Activated T-helper 9 cell treated with anti-CD3 and anti-CD28 coated beads, Interleukin-2, amount 50 U/mL, for 16 hours (primary cell): ENCODE data around the gene HERC3.

Experiments
- DNase-seq: peaks from one replicate; pipeline ENCODE4 v3.0.0-alpha.2; 2020; ENCODE audit warnings: low read depth

HERC3 gene

DNA sequence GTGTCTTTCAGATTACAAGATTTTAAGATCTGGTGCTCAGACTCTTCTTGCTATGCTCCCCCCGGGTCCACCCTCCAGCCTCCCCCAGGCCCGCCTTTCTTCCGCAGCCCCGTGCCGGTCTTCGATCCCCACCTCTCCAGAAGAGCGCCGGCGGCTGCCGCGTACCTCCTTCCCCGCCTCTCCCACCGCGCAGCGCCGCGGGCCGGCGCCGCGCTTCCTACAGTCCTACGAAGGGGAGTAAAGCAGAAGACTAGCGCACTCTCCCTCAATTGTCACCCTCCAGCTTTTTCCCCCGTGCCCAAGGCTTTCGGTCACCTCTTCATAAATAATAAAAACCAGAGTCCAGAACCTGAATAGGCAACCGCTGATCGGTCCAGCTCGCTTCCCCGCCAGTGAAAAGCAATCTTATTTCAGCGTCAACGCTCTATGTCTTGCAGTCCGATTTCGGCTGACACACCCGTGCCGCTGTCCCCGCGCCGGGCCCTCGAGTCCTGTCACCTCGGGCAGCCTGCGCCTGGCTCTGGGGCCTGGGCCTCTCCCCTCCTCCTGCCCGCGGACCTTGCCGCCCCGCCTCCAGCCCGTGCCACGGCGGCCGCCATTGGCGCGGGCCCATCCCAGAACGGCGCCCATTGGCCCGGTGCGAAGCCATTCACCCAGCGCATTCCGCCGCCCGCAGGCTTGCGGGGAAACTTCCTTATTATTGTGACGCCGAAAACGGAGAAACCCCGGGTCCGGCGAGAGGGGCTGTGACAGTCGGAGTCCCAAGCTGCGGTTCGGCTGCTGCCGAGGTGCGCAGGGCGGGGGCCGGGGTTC lies at the start of gene HERC3:
Gene HERC3 (plus strand): TSS at position 694 of the 813 bp plus-strand sequence. CDS start 13,344 bp downstream, outside the sequence.
- peak; percentile 86 for DNase-seq

DNA sequence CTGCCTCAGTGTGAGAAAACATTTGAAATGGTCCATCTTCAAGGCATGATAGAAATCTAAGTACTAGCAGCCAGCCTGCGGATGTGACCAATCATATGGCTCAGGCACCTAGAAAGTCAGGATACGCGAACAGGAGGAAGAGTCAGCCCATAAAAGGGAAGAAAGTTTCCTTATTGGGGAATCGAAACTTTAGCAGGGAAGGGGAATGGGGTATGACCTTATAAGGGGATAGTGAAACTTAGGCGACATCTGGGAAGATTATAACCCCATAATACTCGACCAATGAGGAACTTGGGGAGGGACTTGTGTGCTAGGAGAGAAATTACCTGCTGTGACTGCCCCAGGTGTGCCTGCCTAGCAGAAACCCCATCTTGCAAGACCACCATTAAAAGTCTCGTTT lies 42.5 kb upstream of the HERC3 start:
- DNase-seq: no peak

DNA sequence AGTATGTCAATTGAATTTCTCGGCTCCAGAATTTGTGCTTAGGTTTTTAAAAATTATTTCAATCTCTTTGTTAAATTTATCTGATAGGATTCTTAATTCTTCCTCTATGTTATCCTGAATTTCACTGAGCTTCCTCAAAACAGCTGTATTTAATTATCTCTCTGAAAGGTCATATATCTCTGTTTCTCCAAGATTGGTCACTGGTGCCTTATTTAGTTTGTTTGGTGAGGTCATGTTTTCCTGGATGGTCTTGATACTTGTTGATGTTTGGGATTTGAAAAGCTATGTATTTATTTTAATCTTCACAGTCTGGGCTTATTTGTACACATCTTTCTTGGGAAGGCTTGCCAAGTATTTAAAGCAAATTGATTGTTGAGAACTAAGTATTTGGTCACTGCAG lies 24.7 kb upstream of the HERC3 start:
- DNase-seq: no peak

DNA sequence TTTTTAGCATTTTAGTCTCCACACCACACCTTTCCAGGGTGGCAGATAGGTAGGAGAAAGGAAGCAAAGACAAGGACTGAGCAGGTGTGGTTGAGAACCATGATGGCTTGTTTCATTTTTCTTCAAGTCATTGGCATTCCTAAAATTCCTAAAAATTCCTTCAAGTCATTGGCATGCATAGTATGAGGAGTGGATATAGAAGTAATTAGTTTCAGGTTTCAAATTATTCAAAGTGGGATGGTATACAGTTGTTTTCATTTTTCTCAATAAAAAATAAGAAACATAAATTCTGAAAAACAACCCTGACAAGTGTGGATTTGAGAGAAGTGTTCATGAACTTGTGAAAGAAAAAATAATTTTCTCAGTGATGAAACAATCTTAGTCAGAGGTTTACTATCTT lies 22.3 kb upstream of the HERC3 start:
- no peak for DNase-seq

DNA sequence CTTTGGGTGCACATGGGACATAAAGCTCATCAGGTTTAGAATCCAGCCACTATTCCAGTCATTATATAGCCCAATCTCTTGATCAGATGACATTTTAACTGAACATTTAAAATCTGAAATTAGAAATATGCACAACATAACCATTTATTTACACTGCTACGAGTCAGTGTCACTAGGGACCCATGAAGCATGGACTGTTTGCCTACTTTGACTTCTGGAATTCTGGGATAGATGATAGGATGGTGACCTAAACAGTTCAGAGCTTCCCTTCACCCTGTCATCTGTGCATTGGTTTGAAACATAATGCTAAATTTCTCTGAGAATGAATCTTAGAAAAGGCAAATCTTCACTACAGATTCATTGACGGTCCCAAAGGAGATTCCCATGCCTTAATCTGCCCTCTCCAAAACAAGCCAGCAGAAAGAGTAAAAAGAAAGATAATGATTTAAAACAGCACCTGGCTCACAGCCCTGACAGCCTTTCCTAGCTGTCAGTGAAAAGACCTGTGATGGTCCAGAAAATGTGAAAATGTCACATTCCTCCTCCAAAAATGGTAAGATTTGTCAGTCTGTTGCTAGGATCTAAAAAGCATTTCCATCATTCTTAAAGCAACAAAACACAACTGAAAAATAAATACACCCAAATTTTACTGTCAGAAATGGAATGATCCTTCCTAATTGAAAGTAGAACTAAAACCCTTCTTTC lies 18.9 kb upstream of the HERC3 start:
- DNase-seq: no peak

DNA sequence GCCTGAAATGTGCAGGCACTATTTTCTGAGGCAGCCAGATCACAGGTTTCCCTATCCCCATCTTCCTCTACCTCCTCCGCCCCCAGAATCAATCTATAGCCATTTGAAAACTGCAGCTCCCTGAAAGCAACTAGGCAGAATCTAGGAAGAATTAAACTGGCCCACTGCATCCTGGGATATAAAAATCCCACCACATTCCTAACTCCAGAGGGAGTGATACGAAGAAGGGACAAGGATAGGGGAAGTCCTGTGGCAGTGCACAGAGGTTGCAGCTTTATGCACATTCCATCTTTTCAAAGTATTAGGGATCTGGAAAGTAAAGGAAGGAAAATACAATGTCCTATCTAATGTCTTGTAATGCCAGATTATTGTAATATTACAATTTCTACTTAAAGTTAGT lies 18.3 kb upstream of the HERC3 start:
- no peak for DNase-seq

DNA sequence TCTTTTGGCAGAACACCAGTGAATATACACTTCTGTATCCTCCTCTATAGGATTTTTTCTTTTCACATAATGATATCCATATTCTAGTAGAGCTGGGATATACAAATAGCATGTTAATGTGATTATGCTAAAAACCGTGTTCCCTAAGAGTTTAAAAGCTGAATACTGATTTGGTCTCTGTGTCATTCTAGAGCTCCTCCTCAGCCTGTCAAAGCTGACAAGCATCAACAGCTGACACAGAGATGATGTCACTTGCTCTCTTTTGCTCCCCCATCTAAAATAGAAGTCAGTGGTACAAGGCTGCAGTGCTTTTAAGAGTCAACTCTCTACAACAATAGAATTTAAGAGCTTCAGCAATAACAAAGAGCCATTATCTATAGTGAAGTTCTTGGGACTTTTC lies 17.1 kb upstream of the HERC3 start:
- no peak for DNase-seq

DNA sequence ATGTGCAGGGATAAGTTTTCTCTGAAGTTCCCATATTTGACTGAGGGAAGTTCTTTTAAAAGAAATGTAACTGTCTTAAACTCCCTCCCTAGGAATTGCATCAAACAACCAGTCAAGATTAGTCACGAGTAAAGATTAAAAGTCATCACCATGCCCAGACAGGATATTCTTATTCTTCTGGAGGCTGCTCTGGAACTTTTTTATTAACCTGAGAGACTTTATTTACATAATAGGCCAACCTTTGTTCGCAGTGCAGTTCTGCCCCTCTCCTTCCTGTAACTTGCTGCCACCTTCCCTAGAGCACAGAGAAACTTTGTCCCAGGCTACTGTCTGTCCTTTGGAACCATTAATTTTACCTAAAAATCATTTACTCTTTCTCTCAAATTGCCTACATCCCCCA lies 9.8 kb upstream of the HERC3 start:
- DNase-seq: no peak

DNA sequence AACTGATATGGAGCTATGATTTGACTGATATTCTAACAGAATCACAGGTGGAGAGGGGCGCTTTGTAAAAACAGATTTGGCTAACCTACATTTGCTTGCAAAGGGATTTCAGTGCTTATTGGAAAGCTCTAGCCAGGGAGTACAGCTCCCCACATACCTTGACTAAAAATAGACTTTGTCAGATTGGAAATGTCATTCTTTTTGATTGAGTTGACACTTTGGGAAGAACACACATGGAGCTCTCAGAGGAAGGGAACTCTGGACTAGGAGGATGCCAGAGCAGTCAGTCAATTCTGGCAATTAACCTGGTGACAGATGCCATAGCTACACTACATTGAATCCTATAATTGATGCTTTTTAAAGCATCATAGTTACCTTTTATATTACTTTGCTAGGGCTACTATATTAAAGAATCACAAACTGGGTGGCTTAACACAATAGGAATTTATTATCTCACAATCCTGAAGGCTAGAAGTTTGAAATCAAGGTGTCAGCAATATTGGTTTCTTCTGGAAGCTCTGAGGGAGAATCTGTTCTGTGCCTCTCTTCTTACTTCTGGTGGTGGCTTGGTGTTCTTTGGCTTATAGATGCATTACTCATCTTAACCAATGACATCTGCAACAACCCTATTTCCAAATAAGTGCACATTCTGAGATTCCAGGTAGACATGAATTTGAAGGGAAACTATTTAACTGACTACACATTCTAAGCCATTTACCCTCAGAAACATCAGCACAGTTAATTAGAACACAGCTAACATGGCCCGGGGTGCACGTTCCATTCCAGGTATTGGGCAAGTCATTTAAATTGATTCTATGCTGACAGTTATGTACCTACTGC lies 8.4 kb upstream of the HERC3 start:
- no peak for DNase-seq

DNA sequence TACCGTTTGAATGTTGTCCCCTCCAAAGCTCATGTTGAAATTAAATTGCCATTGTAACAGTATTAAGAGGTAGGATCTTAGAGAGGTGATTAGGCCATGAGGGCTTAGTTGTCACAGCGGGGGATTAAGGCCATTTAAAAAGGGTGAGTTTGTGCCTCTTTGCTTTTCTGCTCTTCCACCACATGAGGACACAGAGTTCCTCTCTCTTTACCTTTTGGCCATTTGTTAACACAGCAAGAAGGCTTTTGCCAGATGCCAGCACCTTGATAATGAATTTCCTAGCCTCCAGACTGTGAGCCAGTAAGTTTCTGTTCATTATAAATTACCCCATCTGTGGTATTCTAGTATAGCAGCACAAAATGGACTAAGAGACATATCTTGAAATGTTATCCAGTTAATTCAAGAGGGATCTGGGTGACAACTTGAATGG lies 7.8 kb upstream of the HERC3 start:
- no peak for DNase-seq

DNA sequence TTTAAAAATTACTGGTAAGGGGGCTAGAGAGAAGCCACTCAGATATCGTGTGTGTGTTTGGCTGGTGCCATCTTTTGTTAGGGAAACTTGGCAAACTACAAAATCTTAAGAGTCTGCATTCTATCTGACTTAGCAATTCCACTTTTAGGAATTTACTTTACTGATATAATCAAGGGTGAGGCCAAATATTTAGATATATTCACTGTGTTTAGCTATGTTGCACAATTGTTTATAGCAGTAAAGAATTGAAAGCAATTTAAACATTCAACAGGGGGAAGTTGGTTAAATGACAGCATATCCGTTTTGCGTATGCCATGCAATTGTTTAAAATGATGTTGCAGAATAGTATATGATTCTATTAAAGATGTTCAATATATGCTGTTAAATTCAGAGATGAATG lies 6.4 kb upstream of the HERC3 start:
- DNase-seq: no peak

DNA sequence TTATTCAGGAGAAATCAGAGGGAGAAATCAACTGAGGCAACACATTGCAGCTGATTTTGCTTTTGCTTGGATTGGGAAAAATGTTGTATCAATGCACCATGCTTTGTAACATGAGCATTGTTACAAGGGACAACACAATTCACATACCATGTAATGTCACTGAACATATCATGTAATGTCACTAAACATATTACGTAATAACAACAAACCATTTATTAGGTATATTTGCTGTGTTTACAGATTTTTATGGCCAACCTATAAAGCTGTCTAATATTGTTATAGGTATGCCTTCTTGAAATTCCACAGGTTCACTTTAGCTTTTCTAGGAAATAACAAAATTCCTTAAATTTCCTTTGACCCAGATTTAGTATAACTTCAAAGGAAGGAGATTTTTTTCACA lies 5.0 kb upstream of the HERC3 start:
- DNase-seq: no peak

DNA sequence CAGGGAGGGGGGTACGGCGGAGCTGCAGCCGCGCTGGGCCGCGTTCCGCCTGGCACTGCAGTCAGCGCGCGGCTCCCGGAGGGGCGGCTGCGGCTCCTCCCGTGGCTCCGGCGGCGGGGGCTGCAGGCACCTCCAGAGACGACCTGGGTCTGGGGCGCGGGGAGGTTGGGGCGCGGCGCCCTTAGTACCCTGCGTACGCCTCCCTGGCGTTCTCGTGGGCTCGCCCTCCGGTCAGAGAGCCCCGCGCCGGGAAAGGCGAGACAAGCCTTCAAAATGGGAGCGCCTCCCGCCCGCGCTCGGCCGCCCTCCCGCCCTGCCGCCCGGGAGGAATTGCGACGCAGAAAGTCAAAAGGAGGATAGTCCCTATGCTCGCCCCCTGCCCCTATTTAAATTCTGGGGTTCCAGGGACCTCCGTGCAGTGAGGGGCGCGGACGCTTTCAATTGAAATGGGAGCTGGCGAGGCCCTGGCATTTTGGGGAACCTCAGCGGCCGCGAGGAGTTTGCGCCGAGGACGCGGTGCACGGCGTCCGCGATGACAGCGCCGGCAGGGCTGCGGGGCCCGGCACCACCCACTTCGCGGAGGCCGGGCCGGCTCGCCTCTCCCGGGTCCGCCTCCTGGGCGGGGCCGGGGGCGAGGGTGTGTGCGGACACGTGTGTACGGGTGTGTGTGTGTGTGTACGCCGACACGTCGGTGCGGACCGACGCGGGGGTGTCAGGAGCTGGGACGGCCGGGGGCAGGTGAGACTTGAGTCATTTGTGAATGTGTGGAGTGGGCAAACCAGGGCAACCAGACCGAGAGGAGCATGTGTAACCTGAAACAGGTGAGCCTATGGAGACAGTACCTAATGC lies 544 bp downstream of the HERC3 start:
- DNase-seq: peak; percentile 83

DNA sequence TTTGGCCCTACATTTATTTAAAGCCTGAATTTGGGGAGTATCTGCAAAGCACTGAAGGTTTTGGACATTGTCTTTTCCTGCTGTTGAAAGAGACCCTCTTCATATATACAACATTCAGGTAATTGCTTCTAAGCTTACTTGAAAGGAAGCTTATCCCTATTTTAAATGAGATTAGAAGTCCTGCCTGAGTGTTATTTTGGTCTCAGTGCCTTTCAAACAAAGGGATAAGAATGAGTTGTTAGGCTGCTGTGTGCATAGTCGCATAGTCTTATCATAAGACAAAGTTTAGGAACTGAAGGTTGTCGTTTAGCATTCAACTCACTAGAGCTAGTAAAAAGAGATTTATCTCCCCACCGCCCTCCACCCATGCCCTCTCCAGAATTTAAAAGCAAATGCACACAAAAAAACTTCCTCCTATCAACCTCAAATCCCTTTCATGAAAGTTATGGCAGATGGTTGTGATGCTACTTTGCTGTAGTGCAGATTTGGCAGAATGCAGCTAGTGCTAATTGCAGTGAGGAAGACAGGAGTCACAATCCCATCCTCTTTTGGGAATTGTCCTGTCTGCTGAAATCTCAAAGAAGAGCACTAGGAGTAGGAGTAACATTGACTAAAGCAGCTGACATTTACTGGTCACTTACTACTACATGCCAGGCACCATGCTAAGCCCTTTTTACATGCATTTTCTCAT lies 5.8 kb downstream of the HERC3 start:
- DNase-seq: no peak

DNA sequence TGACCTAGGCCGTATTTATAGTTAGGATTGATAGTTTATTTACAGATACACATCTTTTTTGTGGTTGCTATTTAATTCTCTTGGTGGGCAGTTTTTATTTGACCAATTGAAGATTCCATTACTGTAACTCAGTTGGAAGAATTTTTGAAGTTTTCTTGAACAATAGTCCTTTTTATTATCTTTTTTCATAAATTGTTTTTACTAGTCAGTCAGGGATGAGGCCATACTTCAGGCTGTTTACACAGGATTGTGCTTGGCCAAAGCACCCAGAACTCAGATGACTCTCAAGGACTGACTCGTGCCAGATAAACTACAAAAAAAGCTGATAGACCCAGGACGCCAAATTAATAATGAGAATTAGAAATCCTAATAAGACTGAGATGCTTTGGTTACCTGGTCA lies 7.0 kb downstream of the HERC3 start:
- DNase-seq: no peak

DNA sequence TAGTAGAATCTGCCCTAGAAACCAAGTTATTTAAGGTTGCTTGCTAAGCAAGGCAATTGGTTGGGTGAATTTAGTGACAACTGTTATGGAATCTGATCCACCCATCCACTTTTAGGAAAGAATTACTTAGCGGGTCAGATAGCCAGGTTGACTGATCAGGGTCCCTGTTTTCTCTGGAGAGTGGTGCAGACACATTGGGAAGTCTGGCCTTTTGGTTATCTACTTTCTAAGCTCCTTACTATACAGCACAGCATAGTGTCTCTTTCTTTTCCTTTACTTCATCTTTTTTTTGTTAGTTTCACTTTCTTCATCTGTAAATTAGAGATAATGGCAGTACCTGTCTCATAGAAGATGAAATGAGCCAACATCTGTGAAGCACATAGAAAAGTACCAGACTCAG lies 7.4 kb downstream of the HERC3 start:
- no peak for DNase-seq

DNA sequence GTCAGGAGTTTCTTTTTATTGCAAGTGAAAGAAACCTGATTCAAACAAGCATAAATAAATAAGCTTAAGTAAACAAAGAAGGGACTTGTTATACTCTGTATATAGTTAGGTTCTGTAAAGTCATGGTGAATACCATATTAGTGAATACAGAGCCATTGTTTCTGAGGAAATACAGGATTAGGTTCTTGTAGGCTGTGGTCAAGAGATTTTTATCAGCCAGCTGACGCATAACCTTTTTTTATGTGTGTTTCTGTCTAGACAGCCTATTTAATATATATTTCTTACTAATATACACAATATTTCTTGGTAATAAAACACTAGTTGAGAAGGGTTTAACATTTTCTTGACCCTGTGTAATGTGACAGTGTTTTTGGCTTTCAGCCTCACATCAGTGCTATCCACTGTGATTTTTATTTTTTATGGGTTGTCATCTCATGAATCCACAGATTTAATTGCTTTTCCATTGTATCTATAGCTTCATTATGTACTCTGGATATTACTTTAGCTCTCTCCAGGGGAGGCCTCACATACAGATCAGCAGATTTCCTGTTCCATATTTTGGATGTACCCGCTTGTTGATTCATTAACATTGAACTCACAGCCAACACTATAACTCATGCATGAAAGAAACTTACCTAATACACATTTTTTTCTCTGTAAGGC lies 8.0 kb downstream of the HERC3 start:
- no peak for DNase-seq

DNA sequence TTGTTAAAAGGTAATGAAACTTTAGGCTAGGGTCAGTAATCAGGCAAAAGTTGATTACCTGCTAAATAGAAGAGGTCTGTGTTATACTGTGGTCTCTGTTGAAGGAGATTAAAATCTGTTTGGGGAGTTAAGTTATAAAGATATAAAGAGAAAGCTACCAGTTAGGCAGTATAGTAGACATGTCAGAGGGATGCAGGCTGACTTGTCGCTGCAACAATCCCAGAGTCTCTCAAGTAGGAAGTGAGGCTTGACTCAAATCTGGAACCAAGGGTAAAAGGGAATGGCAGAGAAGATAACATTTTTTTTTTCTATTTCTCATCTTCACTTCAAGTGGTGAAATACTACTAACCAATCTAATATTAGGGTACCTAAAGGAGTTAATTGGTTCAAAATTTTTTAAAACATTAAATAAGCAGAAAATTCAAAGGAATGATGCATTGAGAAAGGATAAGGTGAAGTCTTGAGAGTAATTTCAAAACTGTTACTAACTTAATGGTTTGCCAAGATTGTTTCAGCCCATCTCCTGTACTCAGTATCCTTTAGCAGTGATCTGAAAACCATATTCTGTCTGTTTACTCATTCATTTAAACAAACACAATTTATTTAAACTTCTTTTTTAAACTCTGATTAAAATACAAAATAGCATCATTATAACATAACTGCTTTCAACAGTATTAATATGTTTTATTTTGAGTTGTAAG lies 12.8 kb downstream of the HERC3 start:
- DNase-seq: no peak

DNA sequence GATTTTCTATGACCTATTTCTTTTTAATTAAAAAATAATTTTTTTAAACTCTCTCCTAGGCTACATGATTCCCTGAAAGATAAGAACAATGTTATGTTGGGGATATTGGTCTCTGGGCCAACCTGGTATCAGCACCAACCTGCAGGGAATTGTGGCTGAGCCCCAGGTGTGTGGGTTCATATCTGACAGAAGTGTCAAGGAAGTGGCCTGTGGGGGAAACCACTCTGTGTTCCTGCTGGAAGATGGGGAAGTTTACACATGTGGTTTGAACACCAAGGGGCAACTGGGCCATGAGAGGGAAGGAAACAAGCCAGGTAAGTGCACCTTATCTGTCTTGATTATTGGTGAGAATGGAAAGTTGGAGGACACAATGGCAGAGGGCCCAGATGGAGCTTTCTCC lies 13.5 kb downstream of the HERC3 start:
- DNase-seq: no peak

DNA sequence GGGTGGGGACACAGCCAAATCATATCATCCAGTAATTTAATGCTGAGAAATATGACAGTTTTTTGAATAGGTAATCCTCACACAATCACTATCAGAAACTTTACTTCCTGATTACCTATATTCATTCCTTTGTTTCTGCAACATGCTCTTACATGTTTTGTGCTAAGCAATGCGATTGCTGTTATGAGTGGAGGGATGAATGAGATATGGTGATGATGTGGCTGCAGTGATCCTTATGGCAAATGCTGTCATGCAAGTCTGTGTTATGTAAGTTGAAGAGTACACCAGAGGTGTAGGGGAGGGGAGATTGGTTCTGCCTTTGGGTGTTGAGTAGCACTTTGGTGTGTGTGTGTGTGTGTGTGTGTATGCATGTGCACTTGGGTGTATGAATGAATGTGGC lies 14.6 kb downstream of the HERC3 start:
- no peak for DNase-seq
